Caco-2 (cell line): Measurements from ENCODE around the gene RBM42. TPM values are rescaled to one million over a fixed set of nuclear protein-coding genes. Genes with fewer than 3 reads are reported as not detected.
A peak's percentile ranks its signal among the peaks of the same experiment; 100 is the strongest.

ENCODE experiments used
- BruUV-seq: library from RNA; stranded (reverse); fragments of 400-500 nt; replicated peaks from 2 replicates; lab custom pipeline; 2021; lab: Mats Ljungman, UMichigan
- CTCF ChIA-PET: fragments of 300-600 bp; sonication (Branson Sonifier 250); formaldehyde crosslinking; loops from one replicate; lab custom pipeline; 2022; ENCODE audit warnings: antibody characterized with exemption; lab: Charles Lee
- POLR2A ChIA-PET: fragments of 300-600 bp; sonication (Branson Sonifier 250); formaldehyde crosslinking; loops from one replicate; lab custom pipeline; 2022; ENCODE audit warnings: antibody characterized with exemption; lab: Charles Lee
- DNase-seq, 2 experiments: peaks; one replicate each; pipeline versions ENCODE4 v3.0.0 to v3.0.0-alpha.2; 2020 to 2022
- H3K27me3 ChIP-seq: replicated peaks from 2 replicates; pipeline ENCODE4 v1.6.0; 2011; ENCODE audit warnings: low read length; ENCODE audit not compliant: control insufficient read depth, insufficient read depth
- H3K36me3 ChIP-seq: 2 replicates; pipeline ENCODE4 v1.5.1; 2011; ENCODE audit warnings: low read length; ENCODE audit not compliant: control insufficient read depth, insufficient read depth
- H3K4me1 ChIP-seq: fragments of 250-450 bp; sonication (Bioruptor Pico); 2 replicates; pipeline ENCODE4 v1.5.1; 2020; ENCODE audit warnings: mild to moderate bottlenecking
- H3K4me3 ChIP-seq: 2 replicates; pipeline ENCODE4 v1.5.1; 2011; ENCODE audit warnings: low read depth, mild to moderate bottlenecking, control low read depth, low read length
- H3K9me3 ChIP-seq: fragments of 250-450 bp; sonication (Bioruptor Pico); 2 replicates; pipeline ENCODE4 v1.5.1; 2020; ENCODE audit warnings: mild to moderate bottlenecking, moderate library complexity
- H3K27ac Mint-ChIP-seq: one replicate; pipeline ENCODE4 v1.8.0; 2022; ENCODE audit warnings: mixed read lengths; ENCODE audit not compliant: unreplicated experiment
- H3K27me3 Mint-ChIP-seq: one replicate; pipeline ENCODE4 v1.8.0; 2022; ENCODE audit warnings: mixed read lengths; ENCODE audit not compliant: insufficient read depth, unreplicated experiment
- H3K36me3 Mint-ChIP-seq: one replicate; pipeline ENCODE4 v1.8.0; 2022; ENCODE audit warnings: mild to moderate bottlenecking, mixed read lengths; ENCODE audit not compliant: insufficient read depth, unreplicated experiment
- H3K4me1 Mint-ChIP-seq: one replicate; pipeline ENCODE4 v1.8.0; 2022; ENCODE audit warnings: low read depth, mixed read lengths; ENCODE audit not compliant: unreplicated experiment
- H3K4me3 Mint-ChIP-seq: one replicate; pipeline ENCODE4 v1.8.0; 2022; ENCODE audit warnings: mild to moderate bottlenecking, moderate library complexity, mixed read lengths; ENCODE audit not compliant: unreplicated experiment
- H3K9me3 Mint-ChIP-seq: one replicate; pipeline ENCODE4 v1.8.0; 2022; ENCODE audit warnings: mixed read lengths; ENCODE audit not compliant: unreplicated experiment
- CTCF ChIP-seq, 2 experiments: fragments of 200-600 bp in 1 of 2; IDR thresholded peaks; 1 replicate in 1 of 2; 2 replicates in 1 of 2; pipeline versions ENCODE4 v1.5.1 to v1.8.0; 2011 to 2022; ENCODE audit warnings: antibody characterized with exemption in 1 of 2, control low read depth in 1 of 2, inconsistent platforms in 1 of 2, low read depth in 1 of 2, low read length in 1 of 2, mild to moderate bottlenecking in 1 of 2, moderate library complexity in 1 of 2; ENCODE audit not compliant: insufficient read depth in 1 of 2, severe bottlenecking in 1 of 2, unreplicated experiment in 1 of 2
- intact Hi-C: fragments of 100-400 bp; cut with micrococcal nuclease; formaldehyde crosslinking; loops from one replicate; pipeline ENCODE4 v1.10.0; 2022; ENCODE audit not compliant: unreplicated experiment
- total RNA-seq: library from RNA; stranded (reverse); gene quantifications from 2 replicates; pipeline ENCODE4 v1.2.3, GENCODE V29; 2022

The RBM42 gene
- total RNA-seq, 1 experiment from 2014 or later = 165 TPM

GRCh38 chr19:35612224-35612558 lies 16.6 kb upstream of the RBM42 start:
- intact Hi-C loops = loop anchor here (1.0 to 2.0 kb wide), 2 partner anchors 16 to 33 kb away; no protein-coding TSS in a partner anchor

GRCh38 chr19:35612559-35613321 lies 16.1 kb upstream of the RBM42 start, which contains the start of gene HAUS5:
HAUS5 (plus strand) TSS chr19:35612735; CDS start chr19:35612795, 60 bp downstream.
- H3K36me3 ChIP-seq = no peaks in the 10 kb centered on the region
- peaks cover 6% of the 10 kb centered on the region for H3K9me3 ChIP-seq
- POLR2A ChIA-PET = interaction anchor here (0.6 kb wide), 1 partner anchor 102 kb away, joined by 4 read pairs; no protein-coding TSS in a partner anchor
- BruUV-seq = no TSS peak
- TF ChIP-seq CTCF (IDR thresholded peaks at IDR 0.05; ENCODE audit: insufficient read depth in 1 of 2, low read depth in 1 of 2, low read length in 1 of 2, severe bottlenecking in 1 of 2, unreplicated experiment in 1 of 2) = no peak
- no peaks in the 10 kb centered on the region for H3K27me3 Mint-ChIP-seq
- peaks cover 12% of the 10 kb centered on the region for H3K9me3 Mint-ChIP-seq
- CTCF ChIA-PET = interaction anchor here (0.6 to 1.0 kb wide), 5 partner anchors 11 to 136 kb away, joined by 3 to 6 read pairs (median 3); partner anchors contain the start of genes COX6B1 and LIN37
- H3K36me3 Mint-ChIP-seq = peaks cover 15% of the 10 kb centered on the region
- peak within 1 kb of the TSS; percentile 89 for H3K4me3 Mint-ChIP-seq
- H3K27ac Mint-ChIP-seq = peak within 1 kb of the TSS; percentile 93
- H3K4me3 ChIP-seq = peak within 1 kb of the TSS; percentile 94
- intact Hi-C loops = loop anchor here (1.0 to 2.0 kb wide), 2 partner anchors 16 to 32 kb away; no protein-coding TSS in a partner anchor
- peaks cover 9% of the 10 kb centered on the region for H3K4me1 Mint-ChIP-seq
- H3K27me3 ChIP-seq = no peaks in the 10 kb centered on the region
- 0 out of 2 replicates have a peak, but pooled peaks cover 4% of the 10 kb centered on the region for H3K4me1 ChIP-seq
- peak; percentile 95 to 97 for DNase-seq

More at GRCh38 chr19:35612224-35612558, 16.6 kb upstream of the RBM42 start:
- H3K4me1 Mint-ChIP-seq = peaks cover 9% of the 10 kb centered on the region
- H3K4me3 ChIP-seq = peak overlapping the region; percentile 94
- no peaks in the 10 kb centered on the region for H3K27me3 ChIP-seq
- H3K9me3 ChIP-seq = peaks cover 11% of the 10 kb centered on the region
- peaks cover 15% of the 10 kb centered on the region for H3K36me3 Mint-ChIP-seq
- ChIA-PET CTCF (interaction anchor here (0.6 to 1.0 kb wide), 2 partner anchors 10 to 102 kb away, joined by 3 to 4 read pairs; no protein-coding TSS in a partner anchor), POLR2A (interaction anchor here (0.9 kb wide), 1 partner anchor 36 kb away, joined by 4 read pairs; the partner anchor contains the start of gene COX6B1)
- H3K4me3 Mint-ChIP-seq = peak overlapping the region; percentile 89
- no peaks in the 10 kb centered on the region for H3K36me3 ChIP-seq
- TF ChIP-seq CTCF (IDR thresholded peaks at IDR 0.05; ENCODE audit: insufficient read depth in 1 of 2, low read depth in 1 of 2, low read length in 1 of 2, severe bottlenecking in 1 of 2, unreplicated experiment in 1 of 2) = no peak
- peaks cover 12% of the 10 kb centered on the region for H3K9me3 Mint-ChIP-seq
- H3K27me3 Mint-ChIP-seq = no peaks in the 10 kb centered on the region
- H3K4me1 ChIP-seq = 0 out of 2 replicates have a peak, but pooled peaks cover 4% of the 10 kb centered on the region
- peak overlapping the region; percentile 93 for H3K27ac Mint-ChIP-seq
- DNase-seq = no peak
- BruUV-seq = no TSS peak

GRCh38 chr19:35613574-35613973 lies 15.3 kb upstream of the RBM42 start:
- intact Hi-C loops = loop anchor here (2.0 kb wide), 1 partner anchor 31 kb away; no protein-coding TSS in a partner anchor
- Mint-ChIP-seq H3K36me3 (peaks cover 15% of the 10 kb centered on the region), H3K4me3 (peak overlapping the region; percentile 89), H3K4me1 (peaks cover 9% of the 10 kb centered on the region), H3K9me3 (peaks cover 4% of the 10 kb centered on the region), H3K27ac (peak overlapping the region; percentile 93), H3K27me3 (no peaks in the 10 kb centered on the region)
- Histone ChIP-seq H3K4me3 (no peak overlapping the region; the same call in 1 of the 2 replicates), H3K9me3 (no peaks in the 10 kb centered on the region), H3K4me1 (0 out of 2 replicates have a peak, but pooled peaks cover 4% of the 10 kb centered on the region), H3K27me3 (no peaks in the 10 kb centered on the region), H3K36me3 (no peaks in the 10 kb centered on the region)
- TSS peak; percentile 65 for BruUV-seq
- no peak for TF ChIP-seq CTCF (IDR thresholded peaks at IDR 0.05; ENCODE audit: insufficient read depth in 1 of 2, low read depth in 1 of 2, low read length in 1 of 2, severe bottlenecking in 1 of 2, unreplicated experiment in 1 of 2)
- POLR2A ChIA-PET = interaction anchor here (0.6 kb wide), 1 partner anchor 153 kb away, joined by 3 read pairs; no protein-coding TSS in a partner anchor
- DNase-seq = no peak
- CTCF ChIA-PET = interaction anchor here (0.7 kb wide), 2 partner anchors 60 to 135 kb away, joined by 3 to 6 read pairs; partner anchors contain the start of gene LIN37
